Measurements from ENCODE around the gene KIF2A. TPM values are rescaled to one million over a fixed set of nuclear protein-coding genes. Genes with fewer than 3 reads are reported as not detected.

The KIF2A gene
- total and polyA plus RNA-seq, 9 of the 15 experiments (the other 6 are each of a cell fraction or from before 2014, with no cell fraction given) = 42.6 to 126 (median 77.6) TPM

- Histone ChIP-seq H4K20me1 (replicated peaks; ENCODE audit: control insufficient read depth, insufficient read depth, low read length) (no peaks in the 10 kb centered on the region), H3K9me1 (ENCODE audit: control insufficient read depth, insufficient read depth, low read length) (no peaks in the 10 kb centered on the region), H3K79me2 (ENCODE audit: control insufficient read depth, insufficient read depth, low read length) (no peaks in the 10 kb centered on the region), H3K9ac (ENCODE audit: insufficient read depth in 1 of 2, low read depth in 2 of 2, low read length in 2 of 2) (no peak overlapping the region), H3K36me3 (ENCODE audit: control insufficient read depth, insufficient read depth, low read length) (no peaks in the 10 kb centered on the region), H3K27ac (ENCODE audit: extremely low read depth, low read depth, low read length) (no peak overlapping the region), H2AFZ (ENCODE audit: low read depth, low read length) (no peak overlapping the region), H3K9me3 (replicated peaks; ENCODE audit: control insufficient read depth, insufficient read depth, low read depth, low read length) (no peaks in the 10 kb centered on the region; the same call in 1 of the 2 replicates), H3K4me1 (replicated peaks in 1 of 2; ENCODE audit: control insufficient read depth in 2 of 2, insufficient read depth in 2 of 2, low read length in 2 of 2) (peaks cover 10 to 26% of the 10 kb centered on the region in 2 experiments; a peak in 4 of 5 replicates), H3K27me3 (ENCODE audit: control insufficient read depth in 2 of 2, insufficient read depth in 2 of 2, low read length in 2 of 2) (no peaks in the 10 kb centered on the region), H3K4me2 (ENCODE audit: insufficient read depth, low read length) (no peak overlapping the region), H3K4me3 (no peak overlapping the region)
- intact Hi-C loops (cut with micrococcal nuclease) = loop anchor here (5.0 kb wide), 1 partner anchor 41 kb away; no protein-coding TSS in a partner anchor
- POLR2A ChIA-PET = no interaction called here
- 0 out of 4 replicates have a peak, but pooled peaks of 1 of the 2 experiments have one; percentile 9 for TF ChIP-seq KDM1A (IDR thresholded peaks at IDR 0.05)
- no peak for TF ChIP-seq JUN (IDR thresholded peaks at IDR 0.05; ENCODE audit: borderline replicate concordance, low read depth, low read length)
- no peak for TF ChIP-seq JUN (CRISPR knock-in tag; IDR thresholded peaks at IDR 0.05; ENCODE audit: borderline replicate concordance)
- TF ChIP-seq NFIC (IDR thresholded peaks at IDR 0.05) = peak; percentile 45
- TF ChIP-seq CREB1 (IDR thresholded peaks at IDR 0.05) = no peak
- no peak for TF ChIP-seq CREB1 (CRISPR knock-in tag; IDR thresholded peaks at IDR 0.05)
- no peak for TF ChIP-seq ZKSCAN3 (CRISPR knock-in tag; IDR thresholded peaks at IDR 0.05)
- no peak for TF ChIP-seq NCOA1 (IDR thresholded peaks at IDR 0.05; ENCODE audit: low read depth)
- no peak for TF ChIP-seq SRSF7 (optimal IDR thresholded peaks at IDR 0.05; ENCODE audit: low read depth, low read length)
- no peak for TF ChIP-seq ZNF717 (CRISPR knock-in tag; IDR thresholded peaks at IDR 0.05)
- TF ChIP-seq SAFB2 (IDR thresholded peaks at IDR 0.05; ENCODE audit: borderline replicate concordance, low read depth, low read length, severe bottlenecking) = no peak
- TF ChIP-seq TCFL5 (CRISPR knock-in tag; conservative IDR thresholded peaks at IDR 0.05) = no peak
- TF ChIP-seq SMAD2 (IDR thresholded peaks at IDR 0.05; ENCODE audit: low read depth, low read length) = no peak
- TF ChIP-seq LCOR (CRISPR knock-in tag; IDR thresholded peaks at IDR 0.05) = no peak
- TF ChIP-seq SNIP1 (IDR thresholded peaks at IDR 0.05; ENCODE audit: low read depth) = no peak
- TF ChIP-seq NFRKB (IDR thresholded peaks at IDR 0.05; ENCODE audit: low read depth) = no peak
- in situ Hi-C loops (cut with MboI) = no loop called here
- DNase-seq (ENCODE audit: extremely low read depth in 1 of 4, low spot score in 3 of 4) (no peak), FAIRE-seq (no peak), ATAC-seq (no peak)
- WGBS (ENCODE audit: insufficient coverage, low coverage, missing lambda C conversion rate) = 46% methylated on average over 1 of the region's 1 CpG
- CTCF ChIA-PET (ENCODE audit: low intra/inter-chr PET ratio) = no interaction called here
- no TSS peak for BruUV-seq (replicated peaks)
Observed at GRCh38 chr5:62268234-62268633, 37.8 kb upstream of the KIF2A start.
